Neural cell (in vitro differentiated cells): ENCODE results near the gene DSCAM. TPM values are rescaled to one million over a fixed set of nuclear protein-coding genes. Genes with fewer than 3 reads are reported as not detected.

ENCODE experiments used
- H2AFZ ChIP-seq: fragments of 200-600, 300-800 bp; sonication (generic), shearing (Covaris generic); 2 replicates; pipeline ENCODE4 v1.6.0; 2014; ENCODE audit warnings: low read depth, mild to moderate bottlenecking, antibody characterized with exemption, low read length, moderate library complexity
- H3F3A ChIP-seq: fragments of 200-600 bp; shearing (Covaris generic); 2 replicates; pipeline ENCODE4 v1.6.1; 2016; ENCODE audit warnings: mild to moderate bottlenecking, moderate library complexity, mixed read lengths, antibody characterized with exemption, low read length; ENCODE audit not compliant: insufficient read depth, poor library complexity, severe bottlenecking
- H3K27ac ChIP-seq: fragments of 200-600, 300-800 bp; sonication (generic), shearing (Covaris generic); 2 replicates; pipeline ENCODE4 v1.5.1; 2014; ENCODE audit warnings: mild to moderate bottlenecking, low read length, moderate library complexity
- H3K27me3 ChIP-seq: fragments of 300-800, 200-600 bp; sonication (generic), shearing (Covaris generic); 2 replicates; pipeline ENCODE4 v1.6.0; 2014; ENCODE audit warnings: mild to moderate bottlenecking, low read depth, low read length, moderate library complexity; ENCODE audit not compliant: insufficient read depth
- H3K36me3 ChIP-seq: fragments of 300-800, 200-600 bp; sonication (generic), shearing (Covaris generic); 2 replicates; pipeline ENCODE4 v1.5.1; 2014; ENCODE audit warnings: mild to moderate bottlenecking, antibody characterized with exemption, low read length, moderate library complexity; ENCODE audit not compliant: insufficient read depth
- H3K4me2 ChIP-seq: fragments of 300-800, 200-600 bp; sonication (generic), shearing (Covaris generic); 2 replicates; pipeline ENCODE4 v1.6.0; 2014; ENCODE audit warnings: mild to moderate bottlenecking, low read length
- H3K4me3 ChIP-seq: fragments of 300-800, 200-600 bp; sonication (generic), shearing (Covaris generic); 2 replicates; pipeline ENCODE4 v1.5.1; 2014; ENCODE audit warnings: mild to moderate bottlenecking, low read length, moderate library complexity
- H3K79me2 ChIP-seq: fragments of 200-600 bp; shearing (Covaris generic); replicated peaks from 2 replicates; pipeline ENCODE4 v1.6.0; 2014; ENCODE audit warnings: mild to moderate bottlenecking, low read length, moderate library complexity; ENCODE audit not compliant: insufficient read depth
- H3K9ac ChIP-seq: fragments of 300-800, 200-600 bp; sonication (generic), shearing (Covaris generic); 2 replicates; pipeline ENCODE4 v1.6.1; 2016; ENCODE audit warnings: mild to moderate bottlenecking, low read length, mixed read lengths
- H3K9me2 ChIP-seq: fragments of 200-600 bp; shearing (Covaris generic); 2 replicates; pipeline ENCODE4 v1.6.1; 2016; ENCODE audit warnings: mild to moderate bottlenecking, low read length, mixed read lengths; ENCODE audit not compliant: insufficient read depth
- H3K9me3 ChIP-seq: fragments of 200-600, 300-800 bp; sonication (generic), shearing (Covaris generic); 2 replicates; pipeline ENCODE4 v1.6.1; 2016; ENCODE audit warnings: mild to moderate bottlenecking, mixed run types, low read length, moderate library complexity, mixed read lengths
- H4K20me1 ChIP-seq: fragments of 200-600 bp; shearing (Covaris generic); 2 replicates; pipeline ENCODE4 v1.6.1; 2016; ENCODE audit warnings: mild to moderate bottlenecking, mixed run types; ENCODE audit not compliant: insufficient read depth
- EP300 ChIP-seq: fragments of 450-650 bp; conservative IDR thresholded peaks from 2 replicates; pipeline ENCODE4 v1.6.1; 2014; ENCODE audit warnings: antibody characterized with exemption, mild to moderate bottlenecking, moderate library complexity; ENCODE audit not compliant: poor library complexity, severe bottlenecking
- EZH2 ChIP-seq: fragments of 200-600, 300-800 bp; shearing (Covaris generic), sonication (generic); IDR thresholded peaks from 2 replicates; pipeline ENCODE4 v1.6.1; 2014; ENCODE audit warnings: antibody characterized with exemption, low read length, borderline replicate concordance, mild to moderate bottlenecking; ENCODE audit not compliant: insufficient read depth, poor library complexity, severe bottlenecking
- MXI1 ChIP-seq: fragments of 450-650 bp; conservative IDR thresholded peaks from 2 replicates; pipeline ENCODE4 v1.6.1; 2014; ENCODE audit warnings: antibody characterized with exemption, mild to moderate bottlenecking; ENCODE audit not compliant: poor library complexity, severe bottlenecking
- RAD21 ChIP-seq: fragments of 450-650 bp; conservative IDR thresholded peaks from 2 replicates; pipeline ENCODE4 v1.6.1; 2014; ENCODE audit warnings: antibody characterized with exemption, mild to moderate bottlenecking, moderate library complexity
- REST ChIP-seq: IDR thresholded peaks from 2 replicates; pipeline ENCODE4 v1.6.1; 2012; ENCODE audit warnings: borderline replicate concordance
- polyA plus RNA-seq: library from polyadenylated mRNA; depleted of rRNA; stranded (reverse); fragments of >200 nt; gene quantifications from 2 replicates; pipeline ENCODE4 v1.2.3, GENCODE V29; 2014

DSCAM gene
- polyA plus RNA-seq, 1 donor from 2014 or later: 5.3 TPM

DNA sequence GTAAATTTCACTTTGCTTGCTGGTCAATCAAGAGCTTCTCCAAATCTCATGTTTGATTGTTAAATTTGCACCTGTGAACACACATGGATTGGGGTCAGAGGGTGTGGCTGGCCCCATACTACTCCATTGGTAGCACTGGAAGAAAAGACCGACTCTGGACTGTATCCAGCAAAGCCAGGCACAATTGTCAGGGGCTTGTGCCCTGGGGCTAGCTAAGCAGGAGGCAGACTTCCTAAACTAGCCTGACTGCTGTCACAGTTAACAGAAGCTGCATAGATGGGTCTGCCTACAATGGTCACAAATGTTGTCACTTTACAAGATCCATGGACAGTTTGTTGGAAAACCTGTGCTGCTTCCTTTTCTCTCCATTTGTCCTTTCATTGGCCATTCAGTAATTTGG is 421.0 kb downstream of the DSCAM start (continued):
- no peak for TF ChIP-seq REST

- peak overlapping the region; percentile 64 for H3K27ac ChIP-seq
- no peaks in the 10 kb centered on the region for H4K20me1 ChIP-seq
- no peak overlapping the region for H3K4me2 ChIP-seq
- no peaks in the 10 kb centered on the region for H3K36me3 ChIP-seq
- H2AFZ ChIP-seq: no peak overlapping the region
- peak overlapping the region; percentile 13 for H3K9ac ChIP-seq
- no peaks in the 10 kb centered on the region for H3K9me3 ChIP-seq
- no peaks in the 10 kb centered on the region for H3K27me3 ChIP-seq
- H3K9me2 ChIP-seq: no peaks in the 10 kb centered on the region
- no peaks in the 10 kb centered on the region for H3F3A ChIP-seq
- H3K79me2 ChIP-seq: no peaks in the 10 kb centered on the region
- TF ChIP-seq REST (peak; percentile 24), EZH2 (no peak), EP300 (peak; percentile 59)
- H3K4me3 ChIP-seq: peak overlapping the region; percentile 24
Observed at GRCh38 chr21:40422896-40423635, 423.9 kb downstream of the DSCAM start.

GRCh38 chr21:40421121-40421520 is 425.8 kb downstream of the DSCAM start:
- Histone ChIP-seq H3K9me2 (no peaks in the 10 kb centered on the region), H3F3A (no peaks in the 10 kb centered on the region), H3K79me2 (no peaks in the 10 kb centered on the region), H3K36me3 (no peaks in the 10 kb centered on the region), H2AFZ (no peak overlapping the region), H3K27ac (no peak overlapping the region), H3K9ac (no peak overlapping the region), H3K27me3 (no peaks in the 10 kb centered on the region), H3K4me3 (no peak overlapping the region), H3K4me2 (no peak overlapping the region), H3K9me3 (no peaks in the 10 kb centered on the region), H4K20me1 (no peaks in the 10 kb centered on the region)
- TF ChIP-seq EZH2: no peak
- TF ChIP-seq MXI1: no peak
- TF ChIP-seq RAD21: no peak
- no peak for TF ChIP-seq EP300
